ENCODE data around the gene SRXN1.

SRXN1 gene

GRCh38 chr20:653590-654416 is 803 bp upstream of the SRXN1 start:
- Histone ChIP-seq H4K20me1 (ENCODE audit: insufficient read depth, low read length) (no peaks in the 10 kb centered on the region), H3K79me2 (ENCODE audit: insufficient read depth, low read length) (peaks cover 9% of the 10 kb centered on the region; the same call in 1 of the 2 replicates), H3K4me2 (ENCODE audit: low read length) (peak overlapping the region; percentile 88), H3K4me3 (ENCODE audit: low read depth, low read length, poor library complexity, severe bottlenecking) (peak overlapping the region; percentile 76), H3F3A (ENCODE audit: insufficient read depth, low read length) (no peaks in the 10 kb centered on the region), H3K27me3 (ENCODE audit: insufficient read depth, low read length) (no peaks in the 10 kb centered on the region), H3K9ac (ENCODE audit: low read length) (peak overlapping the region; percentile 87), H3K36me3 (ENCODE audit: insufficient read depth, low read length) (peaks cover 17% of the 10 kb centered on the region), H3K9me2 (ENCODE audit: low read depth, low read length) (no peaks in the 10 kb centered on the region), H3K27ac (ENCODE audit: low read depth, low read length, poor library complexity, severe bottlenecking) (no peak overlapping the region), H2AFZ (ENCODE audit: low read length) (peak overlapping the region; percentile 32; the same call in 1 of the 2 replicates), H3K4me1 (ENCODE audit: insufficient read depth, low read length, severe bottlenecking) (peaks cover 20% of the 10 kb centered on the region), H3K9me3 (ENCODE audit: low read length) (no peaks in the 10 kb centered on the region)
- TF ChIP-seq EZH2 (IDR thresholded peaks at IDR 0.05; ENCODE audit: borderline replicate concordance, low read length): no peak
- no peak for TF ChIP-seq CTCF (IDR thresholded peaks at IDR 0.05; ENCODE audit: low read length)

- peak overlapping the region; percentile 76 for H3K4me3 ChIP-seq (ENCODE audit: low read depth, low read length, poor library complexity, severe bottlenecking)
- TF ChIP-seq CTCF (IDR thresholded peaks at IDR 0.05; ENCODE audit: low read length): no peak
- no peak for TF ChIP-seq EZH2 (IDR thresholded peaks at IDR 0.05; ENCODE audit: borderline replicate concordance, low read length)
- H3K79me2 ChIP-seq (ENCODE audit: insufficient read depth, low read length): peaks cover 9% of the 10 kb centered on the region; the same call in 1 of the 2 replicates
- peak overlapping the region; percentile 88 for H3K4me2 ChIP-seq (ENCODE audit: low read length)
- no peaks in the 10 kb centered on the region for H3K9me2 ChIP-seq (ENCODE audit: low read depth, low read length)
- no peaks in the 10 kb centered on the region for H3F3A ChIP-seq (ENCODE audit: insufficient read depth, low read length)
- peaks cover 20% of the 10 kb centered on the region for H3K4me1 ChIP-seq (ENCODE audit: insufficient read depth, low read length, severe bottlenecking)
- peaks cover 29% of the 10 kb centered on the region for H3K36me3 ChIP-seq (ENCODE audit: insufficient read depth, low read length)
- H3K9me3 ChIP-seq (ENCODE audit: low read length): no peaks in the 10 kb centered on the region
- H2AFZ ChIP-seq (ENCODE audit: low read length): no peak overlapping the region
- H3K27me3 ChIP-seq (ENCODE audit: insufficient read depth, low read length): no peaks in the 10 kb centered on the region
- H3K9ac ChIP-seq (ENCODE audit: low read length): peak overlapping the region; percentile 87
- no peaks in the 10 kb centered on the region for H4K20me1 ChIP-seq (ENCODE audit: insufficient read depth, low read length)
- peak overlapping the region; percentile 24 for H3K27ac ChIP-seq (ENCODE audit: low read depth, low read length, poor library complexity, severe bottlenecking)
Observed at GRCh38 chr20:652615-653109, 338 bp downstream of the SRXN1 start.

GRCh38 chr20:651713-652614 is 1.0 kb downstream of the SRXN1 start:
- Histone ChIP-seq H3K27ac (ENCODE audit: low read depth, low read length, poor library complexity, severe bottlenecking) (peak overlapping the region; percentile 24), H3K36me3 (ENCODE audit: insufficient read depth, low read length) (peaks cover 36% of the 10 kb centered on the region), H3K9me3 (ENCODE audit: low read length) (no peaks in the 10 kb centered on the region), H3K9me2 (ENCODE audit: low read depth, low read length) (no peaks in the 10 kb centered on the region), H3K9ac (ENCODE audit: low read length) (peak overlapping the region; percentile 87), H3K27me3 (ENCODE audit: insufficient read depth, low read length) (no peaks in the 10 kb centered on the region), H3K4me3 (ENCODE audit: low read depth, low read length, poor library complexity, severe bottlenecking) (peak overlapping the region; percentile 76), H3F3A (ENCODE audit: insufficient read depth, low read length) (no peaks in the 10 kb centered on the region), H3K79me2 (ENCODE audit: insufficient read depth, low read length) (peaks cover 9% of the 10 kb centered on the region; the same call in 1 of the 2 replicates), H2AFZ (ENCODE audit: low read length) (no peak overlapping the region), H3K4me1 (ENCODE audit: insufficient read depth, low read length, severe bottlenecking) (peaks cover 20% of the 10 kb centered on the region), H4K20me1 (ENCODE audit: insufficient read depth, low read length) (no peaks in the 10 kb centered on the region), H3K4me2 (ENCODE audit: low read length) (peak overlapping the region; percentile 88)
- TF ChIP-seq EZH2 (IDR thresholded peaks at IDR 0.05; ENCODE audit: borderline replicate concordance, low read length) (no peak), CTCF (IDR thresholded peaks at IDR 0.05; ENCODE audit: low read length) (no peak)

Data from OCI-LY1 (cell line).